Progenitor cell of endocrine pancreas (in vitro differentiated cells): ENCODE data around the gene CAVIN3. TPM values are rescaled to one million over a fixed set of nuclear protein-coding genes. Genes with fewer than 3 reads are reported as not detected.

Source experiments
- DNase-seq: peaks from one replicate; pipeline ENCODE4 v3.0.0; 2021; ENCODE audit warnings: low spot score; ENCODE audit not compliant: unreplicated experiment
- H3K27ac Mint-ChIP-seq: 2 replicates; pipeline ENCODE4 v1.8.0; 2021; ENCODE audit warnings: mild to moderate bottlenecking, moderate library complexity, mixed read lengths
- H3K27me3 Mint-ChIP-seq: 2 replicates; pipeline ENCODE4 v1.8.0; 2021; ENCODE audit warnings: mixed read lengths
- H3K36me3 Mint-ChIP-seq: 2 replicates; pipeline ENCODE4 v1.8.0; 2022; ENCODE audit warnings: mixed read lengths; ENCODE audit not compliant: insufficient read depth
- H3K4me1 Mint-ChIP-seq: 2 replicates; pipeline ENCODE4 v1.8.0; 2021; ENCODE audit warnings: low read depth, mixed read lengths
- H3K4me3 Mint-ChIP-seq: 2 replicates; pipeline ENCODE4 v1.8.0; 2021; ENCODE audit warnings: low read depth, mild to moderate bottlenecking, moderate library complexity, mixed read lengths
- H3K9me3 Mint-ChIP-seq: 2 replicates; pipeline ENCODE4 v1.8.0; 2021; ENCODE audit warnings: low read depth, mixed read lengths
- CTCF ChIP-seq: fragments of 200-600 bp; sonication (generic); IDR thresholded peaks from one replicate; pipeline ENCODE4 v1.5.0; 2021; ENCODE audit warnings: antibody characterized with exemption, mild to moderate bottlenecking; ENCODE audit not compliant: unreplicated experiment
- long read RNA-seq: library from polyadenylated mRNA; unstranded; transcript quantifications from one replicate; pipeline ENCODE4 v2.0.0, GENCODE V29; 2020
- total RNA-seq: library from RNA; stranded (reverse); gene quantifications from 2 replicates; pipeline ENCODE4 v1.2.1, GENCODE V29; 2021

Gene CAVIN3
- total RNA-seq, result 6.7 and 7.1 TPM in 2 replicates
- long read RNA-seq, result 0 reads

- peak; percentile 26 for DNase-seq
- Mint-ChIP-seq H3K9me3 (no peaks in the 10 kb centered on the region), H3K4me3 (peak within 1 kb of the TSS; percentile 64), H3K36me3 (no peaks in the 10 kb centered on the region), H3K4me1 (peaks cover 35% of the 10 kb centered on the region), H3K27ac (peak within 1 kb of the TSS; percentile 92), H3K27me3 (peaks cover 15% of the 10 kb centered on the region)
- no peak for TF ChIP-seq CTCF
Measured at GRCh38 chr11:6320411-6321155, at the start of gene CAVIN3. TSS of gene CAVIN3 (minus strand) at chr11:6320501. CDS start at chr11:6320476, 25 bp downstream.

GRCh38 chr11:6365659-6366058 is 45.4 kb upstream of the CAVIN3 start:
- Mint-ChIP-seq H3K4me1 (peaks cover 4% of the 10 kb centered on the region), H3K4me3 (no peak overlapping the region), H3K27ac (no peak overlapping the region), H3K36me3 (no peaks in the 10 kb centered on the region), H3K27me3 (no peaks in the 10 kb centered on the region), H3K9me3 (no peaks in the 10 kb centered on the region)
- DNase-seq, result peak; percentile 30
- no peak for TF ChIP-seq CTCF

GRCh38 chr11:6362873-6363678 is 42.8 kb upstream of the CAVIN3 start:
- peak; percentile 70 for DNase-seq
- H3K27ac Mint-ChIP-seq, result no peak overlapping the region
- H3K36me3 Mint-ChIP-seq, result no peaks in the 10 kb centered on the region
- no peak overlapping the region for H3K4me3 Mint-ChIP-seq
- no peaks in the 10 kb centered on the region for H3K9me3 Mint-ChIP-seq
- TF ChIP-seq CTCF, result peak; percentile 94
- peaks cover 5% of the 10 kb centered on the region for H3K4me1 Mint-ChIP-seq
- no peaks in the 10 kb centered on the region for H3K27me3 Mint-ChIP-seq

GRCh38 chr11:6362185-6362872 is 42.0 kb upstream of the CAVIN3 start:
- Mint-ChIP-seq H3K27me3 (no peaks in the 10 kb centered on the region), H3K4me1 (peaks cover 8% of the 10 kb centered on the region), H3K9me3 (no peaks in the 10 kb centered on the region), H3K4me3 (no peak overlapping the region), H3K27ac (no peak overlapping the region), H3K36me3 (no peaks in the 10 kb centered on the region)
- no peak for DNase-seq
- no peak for TF ChIP-seq CTCF

- Mint-ChIP-seq H3K4me1 (peaks cover 21% of the 10 kb centered on the region), H3K27me3 (no peaks in the 10 kb centered on the region), H3K4me3 (no peak overlapping the region), H3K9me3 (no peaks in the 10 kb centered on the region), H3K27ac (no peak overlapping the region), H3K36me3 (no peaks in the 10 kb centered on the region)
- no peak for TF ChIP-seq CTCF
- DNase-seq, result no peak
Measured at GRCh38 chr11:6360183-6360582, 39.9 kb upstream of the CAVIN3 start.
